Measurements from ENCODE around the gene CEP128.

DNA sequence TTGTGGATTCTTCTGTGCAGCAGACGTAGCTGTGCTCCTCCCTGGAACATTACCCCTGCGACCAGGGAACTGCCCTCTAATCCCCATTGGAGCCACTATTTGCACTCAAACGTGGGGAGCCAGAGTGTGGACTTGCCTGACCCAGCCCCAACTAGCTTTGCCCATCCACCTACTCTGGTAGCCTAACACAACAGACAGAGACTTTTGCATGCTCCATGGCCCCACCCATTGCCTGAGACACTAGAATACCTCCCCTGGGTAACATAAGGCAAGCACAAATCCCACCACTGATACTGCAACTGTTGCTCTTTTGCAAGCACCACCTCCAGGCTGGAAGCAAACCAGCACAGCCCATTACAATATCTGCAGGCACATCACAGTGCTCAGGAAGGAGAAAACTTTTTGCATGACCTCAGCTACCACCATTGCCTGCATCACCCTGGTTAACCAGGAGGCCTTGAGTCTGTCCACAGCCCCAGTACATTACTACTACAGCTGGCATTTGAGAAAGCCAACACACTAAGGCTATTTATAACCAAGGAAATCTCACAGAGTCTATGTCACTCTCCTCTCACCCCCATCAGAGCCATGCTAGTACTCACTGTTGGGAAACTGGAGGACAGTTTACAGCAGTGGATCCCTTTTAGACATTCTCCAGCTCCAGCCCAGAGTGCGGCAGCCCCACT lies 15.0 kb downstream of the CEP128 start:
- TF ChIP-seq POLR2A (IDR thresholded peaks at IDR 0.05; ENCODE audit: low read length) = no peak
- no peak for TF ChIP-seq GATA1 (IDR thresholded peaks at IDR 0.05; ENCODE audit: low read depth, low read length)

All from erythroblast (primary cell).